ENCODE results near the gene ATP6V1C2.
"Not testable (repeated sequence)": the region's sequence is repeated elsewhere in the genome, so short reads cannot be mapped to it uniquely, and the experiment has no call there.

Gene ATP6V1C2

GRCh38 chr2:10812362-10813162 lies 91.1 kb downstream of the ATP6V1C2 start, which contains the start of gene PDIA6:
PDIA6 (minus strand) TSS chr2:10812785; CDS start chr2:10812696, 89 bp downstream.
- peak; percentile 89 to 93 for DNase-seq (ENCODE audit: extremely low read depth in 1 of 2, low read depth in 1 of 2)

- not testable (repeated sequence) for DNase-seq (ENCODE audit: extremely low read depth in 1 of 2, low read depth in 1 of 2)
Measured at GRCh38 chr2:10813163-10814138, 92.0 kb downstream of the ATP6V1C2 start.

DNA sequence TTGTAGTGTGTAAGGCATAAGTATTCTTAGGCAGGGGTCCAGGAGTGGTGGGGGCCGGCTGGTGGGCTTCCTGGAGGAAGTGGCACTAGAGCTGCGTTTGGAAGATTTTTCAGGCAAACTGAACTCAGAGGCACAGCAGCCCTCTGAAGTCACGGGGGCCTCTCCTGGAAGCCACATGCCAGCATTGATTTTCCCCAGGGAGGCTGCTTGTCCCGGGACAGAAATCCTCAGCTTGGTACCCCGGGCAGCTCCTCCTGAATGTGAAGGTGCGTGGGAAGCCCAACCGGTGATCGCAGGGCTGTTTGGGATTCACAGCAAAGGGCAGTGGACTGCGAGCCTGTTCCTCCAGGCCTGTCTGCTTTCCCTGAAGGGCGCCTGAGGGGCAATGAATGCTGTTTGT lies 92.7 kb downstream of the ATP6V1C2 start:
- DNase-seq (ENCODE audit: extremely low read depth in 1 of 2, low read depth in 1 of 2), result no peak

DNA sequence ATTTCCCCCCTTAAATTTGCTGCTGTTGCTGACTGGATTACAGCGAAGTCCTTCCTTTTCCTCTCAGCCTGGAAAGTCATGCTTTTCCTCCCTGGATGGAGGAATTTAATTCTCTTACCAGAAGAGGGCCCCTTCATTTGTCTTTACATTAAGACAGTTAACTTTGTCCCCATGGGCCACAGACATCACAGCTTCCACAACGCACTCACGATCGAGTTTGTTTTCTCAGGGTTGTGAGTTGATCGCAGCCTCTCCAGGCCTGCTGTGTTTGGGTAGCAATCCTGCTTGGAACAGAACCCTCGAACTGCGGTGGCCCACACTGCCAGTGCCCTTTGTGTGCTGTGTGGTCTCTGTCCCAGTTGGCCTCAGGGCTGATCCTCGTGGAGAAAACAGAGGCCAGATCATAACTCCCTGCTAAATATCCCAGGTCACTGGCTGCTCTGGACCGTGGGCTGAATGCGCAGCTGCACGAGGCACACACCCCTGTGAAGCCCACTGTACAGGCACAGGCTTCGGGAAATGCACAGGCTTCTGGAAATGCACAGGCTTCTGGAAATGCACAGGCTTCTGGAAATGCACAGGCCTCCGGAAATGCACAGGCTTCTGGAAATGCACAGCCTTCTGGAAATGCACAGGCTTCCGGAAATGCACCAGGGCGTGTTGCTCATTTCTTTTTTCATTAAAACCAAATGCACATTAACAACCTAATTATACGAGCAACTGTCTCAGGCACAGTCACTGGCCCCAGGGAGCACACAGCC lies 93.3 kb downstream of the ATP6V1C2 start:
- no peak for DNase-seq (ENCODE audit: extremely low read depth in 1 of 2, low read depth in 1 of 2)

GRCh38 chr2:10817413-10817812 lies 96.0 kb downstream of the ATP6V1C2 start:
- DNase-seq (ENCODE audit: extremely low read depth in 1 of 2, low read depth in 1 of 2), result no peak

DNA sequence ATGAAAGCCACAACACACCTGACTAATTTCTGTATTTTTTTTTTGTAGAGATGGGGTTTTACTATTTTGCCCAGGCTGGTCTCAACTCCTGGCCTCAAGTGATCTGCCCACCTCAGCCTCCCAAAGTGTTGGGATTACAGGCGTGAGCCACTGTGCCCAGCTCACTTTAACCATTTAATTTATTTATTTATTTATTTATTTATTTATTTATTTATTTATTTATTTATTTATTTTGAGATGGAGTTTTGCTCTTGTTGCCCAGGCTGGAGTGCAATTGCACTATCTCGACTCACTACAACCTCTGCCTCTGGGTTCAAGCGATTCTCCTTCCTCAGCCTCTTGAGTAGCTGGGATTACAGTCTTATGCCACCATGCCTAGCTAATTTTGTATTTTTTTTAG lies 96.9 kb downstream of the ATP6V1C2 start:
- not testable (repeated sequence) for DNase-seq (ENCODE audit: extremely low read depth in 1 of 2, low read depth in 1 of 2)

- no peak for DNase-seq (ENCODE audit: extremely low read depth in 1 of 2, low read depth in 1 of 2)
Measured at GRCh38 chr2:10818984-10819383, 97.6 kb downstream of the ATP6V1C2 start.

- no peak for DNase-seq (ENCODE audit: extremely low read depth in 1 of 2, low read depth in 1 of 2)
Measured at GRCh38 chr2:10819714-10820314, 98.4 kb downstream of the ATP6V1C2 start.

DNA sequence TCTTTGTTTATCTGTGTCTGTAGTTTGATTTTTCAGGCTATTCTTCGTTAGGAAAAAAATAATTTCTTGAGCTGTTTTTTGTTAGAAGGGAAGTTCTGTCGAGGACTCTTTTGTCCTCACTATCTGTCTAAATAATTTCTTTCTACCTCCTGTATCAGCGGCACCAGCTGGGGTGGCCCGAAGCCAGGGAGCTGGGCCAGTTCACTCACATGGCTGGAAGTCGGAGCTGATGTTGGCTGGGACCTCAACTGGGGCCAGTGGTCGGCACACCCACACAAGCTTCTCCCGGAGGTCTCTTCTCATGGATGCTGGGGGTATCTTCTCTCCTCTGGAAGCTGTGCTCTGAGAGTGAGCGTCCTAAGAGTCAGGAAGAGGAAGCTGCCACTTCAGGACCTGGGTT lies 99.1 kb downstream of the ATP6V1C2 start:
- no peak for DNase-seq (ENCODE audit: extremely low read depth in 1 of 2, low read depth in 1 of 2)

GRCh38 chr2:10820978-10821695 lies 99.7 kb downstream of the ATP6V1C2 start:
- DNase-seq (ENCODE audit: extremely low read depth in 1 of 2, low read depth in 1 of 2), result no peak

DNA sequence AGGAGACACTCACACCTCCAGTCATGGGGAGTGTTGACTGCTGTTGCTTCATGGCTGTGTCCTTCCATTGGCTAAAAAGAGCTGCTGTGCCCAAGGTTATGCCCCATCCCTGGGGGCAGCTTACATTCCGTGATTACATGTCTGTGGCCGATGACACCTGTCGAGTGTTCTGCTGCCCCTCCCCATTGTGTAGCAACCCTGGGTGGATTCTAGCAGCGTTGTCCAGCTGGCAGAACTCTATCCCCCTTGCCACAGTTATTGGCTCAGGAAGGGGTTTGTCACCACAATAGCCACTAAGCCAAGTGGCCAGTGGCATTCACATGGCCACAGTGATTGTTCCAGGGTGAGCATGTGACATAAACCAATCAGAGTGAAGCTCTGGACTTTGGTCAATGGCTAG lies 102.8 kb downstream of the ATP6V1C2 start:
- no peak for DNase-seq (ENCODE audit: extremely low read depth in 1 of 2, low read depth in 1 of 2)

- DNase-seq (ENCODE audit: extremely low read depth in 1 of 2, low read depth in 1 of 2), result no peak
Measured at GRCh38 chr2:10826026-10826425, 104.6 kb downstream of the ATP6V1C2 start.

DNA sequence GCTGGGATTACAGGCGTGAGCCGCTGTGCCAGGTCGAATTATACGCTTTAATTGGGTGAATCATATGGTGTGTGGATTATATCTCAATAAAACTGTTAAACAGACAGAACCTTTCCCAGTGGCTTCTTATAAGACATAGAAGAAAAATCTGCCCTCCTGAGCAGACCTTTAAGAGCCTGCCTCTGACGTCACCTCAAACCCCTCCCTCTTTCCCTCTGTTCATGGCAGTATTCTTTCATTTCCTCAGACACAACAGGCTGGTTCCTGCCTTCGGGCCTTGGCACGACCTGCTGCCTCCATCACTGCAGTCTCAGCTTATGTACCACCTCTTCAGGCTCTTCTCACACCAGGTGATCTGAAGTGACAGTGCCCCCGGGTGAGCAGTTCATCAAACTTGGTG lies 105.2 kb downstream of the ATP6V1C2 start:
- DNase-seq (ENCODE audit: extremely low read depth in 1 of 2, low read depth in 1 of 2), result no peak

DNA sequence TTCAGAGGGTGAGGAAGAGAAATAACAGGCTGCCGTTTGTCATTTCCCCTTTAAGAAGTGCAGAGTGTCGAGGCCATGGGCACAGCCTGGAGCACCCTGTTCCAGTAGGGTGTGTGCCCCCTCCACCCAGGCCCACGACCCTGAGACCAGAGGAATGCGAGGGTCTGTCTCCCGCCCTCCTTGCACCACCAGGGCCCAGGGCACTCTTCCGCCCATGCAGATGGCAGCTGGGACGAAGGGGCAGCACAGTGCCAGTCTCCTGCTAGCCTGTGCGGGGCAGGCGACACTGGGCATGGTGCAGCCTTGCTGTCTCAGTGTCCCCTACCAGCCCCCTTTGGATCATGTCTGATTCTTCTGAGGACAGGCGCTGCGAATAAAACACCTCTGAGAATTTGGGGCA lies 106.9 kb downstream of the ATP6V1C2 start:
- DNase-seq (ENCODE audit: extremely low read depth in 1 of 2, low read depth in 1 of 2), result no peak

DNA sequence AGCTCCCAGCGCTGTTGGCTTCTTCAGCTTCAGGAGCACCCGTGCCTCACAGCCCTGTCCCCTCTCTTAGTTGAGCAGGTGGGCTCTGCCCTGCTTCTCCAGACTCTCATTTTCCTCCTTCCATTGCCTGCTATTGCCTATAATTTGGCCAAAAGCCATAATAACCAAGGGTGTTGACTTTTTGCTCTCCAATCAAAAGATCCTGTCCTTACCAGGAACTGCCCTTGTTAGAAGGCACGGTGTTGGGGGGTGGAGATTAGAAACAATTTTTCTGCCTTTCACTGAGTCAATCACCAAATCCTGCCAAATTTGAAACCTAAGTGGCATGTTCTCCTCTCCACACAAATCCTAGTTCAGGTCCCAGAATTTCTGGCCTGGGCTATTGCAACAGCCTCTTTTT lies 107.9 kb downstream of the ATP6V1C2 start:
- no peak for DNase-seq (ENCODE audit: extremely low read depth in 1 of 2, low read depth in 1 of 2)

- no peak for DNase-seq (ENCODE audit: extremely low read depth in 1 of 2, low read depth in 1 of 2)
Measured at GRCh38 chr2:10830203-10830602, 108.8 kb downstream of the ATP6V1C2 start.

DNA sequence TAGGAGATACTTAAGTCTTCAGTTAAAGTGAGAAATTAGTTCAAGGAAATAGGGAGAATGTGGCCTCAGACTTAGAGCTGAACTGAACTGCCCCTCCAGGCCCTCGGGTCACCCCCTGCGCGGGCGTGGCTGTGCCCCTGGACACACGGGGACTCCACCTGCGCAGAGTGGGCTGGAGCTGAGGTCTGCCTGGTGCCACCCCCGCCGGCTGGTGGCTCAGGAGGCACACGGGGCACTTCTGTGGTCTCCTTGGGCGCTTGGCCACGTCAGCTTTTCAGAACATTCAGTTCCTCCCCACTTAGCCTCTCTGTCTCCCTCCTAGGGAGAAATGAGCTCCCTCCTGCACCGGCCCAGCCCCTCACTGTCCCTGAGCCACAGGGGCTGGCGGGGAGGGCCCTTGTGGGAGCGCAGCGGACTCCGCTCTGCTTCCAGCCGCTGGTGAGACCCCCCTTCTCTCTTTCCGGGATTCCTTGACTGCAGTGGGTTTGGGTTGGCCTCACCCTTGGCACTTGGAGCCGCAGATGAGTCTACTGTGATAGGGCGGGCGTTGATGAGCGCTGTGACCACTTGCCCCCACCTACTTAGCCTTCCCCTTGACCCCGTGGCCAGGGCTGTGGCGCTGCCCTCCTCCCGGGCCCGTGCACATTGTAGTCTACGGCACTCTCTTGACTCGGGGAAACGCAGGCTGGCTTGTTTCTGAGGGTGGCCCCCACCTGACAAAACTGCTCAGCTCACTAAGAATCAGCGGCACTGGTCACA lies 109.4 kb downstream of the ATP6V1C2 start:
- DNase-seq (ENCODE audit: extremely low read depth in 1 of 2, low read depth in 1 of 2), result no peak

GRCh38 chr2:10831400-10831985 lies 110.1 kb downstream of the ATP6V1C2 start:
- no peak for DNase-seq (ENCODE audit: extremely low read depth in 1 of 2, low read depth in 1 of 2)
